GM12801 (cell line): ENCODE measurements around the gene NAV2.

ENCODE experiments used
- CTCF ChIP-seq: IDR thresholded peaks from one replicate; pipeline ENCODE4 v1.5.1; 2011; ENCODE audit warnings: control low read depth; ENCODE audit not compliant: insufficient read length; ENCODE audit errors: extremely low read depth

NAV2 gene

DNA sequence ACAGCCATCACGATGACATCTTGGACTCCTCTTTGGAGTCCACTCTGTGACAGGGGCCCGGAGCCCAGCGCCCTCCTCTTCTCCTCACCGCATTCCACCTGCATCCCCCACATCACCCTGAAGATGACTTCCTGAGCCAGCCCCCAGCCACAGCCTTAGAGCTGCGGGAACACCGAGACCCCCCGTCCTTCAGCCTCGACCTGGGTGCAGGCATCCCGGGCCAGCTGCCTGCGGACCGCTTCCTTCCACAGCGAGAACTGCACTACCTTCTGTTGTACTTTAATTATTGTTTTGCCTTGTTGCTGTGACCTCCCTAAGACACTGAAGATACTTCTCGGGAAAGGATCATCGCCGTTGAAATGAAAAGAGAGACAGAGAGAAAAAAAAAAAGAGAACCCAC lies 405.6 kb downstream of the NAV2 start:
- no peak for TF ChIP-seq CTCF

DNA sequence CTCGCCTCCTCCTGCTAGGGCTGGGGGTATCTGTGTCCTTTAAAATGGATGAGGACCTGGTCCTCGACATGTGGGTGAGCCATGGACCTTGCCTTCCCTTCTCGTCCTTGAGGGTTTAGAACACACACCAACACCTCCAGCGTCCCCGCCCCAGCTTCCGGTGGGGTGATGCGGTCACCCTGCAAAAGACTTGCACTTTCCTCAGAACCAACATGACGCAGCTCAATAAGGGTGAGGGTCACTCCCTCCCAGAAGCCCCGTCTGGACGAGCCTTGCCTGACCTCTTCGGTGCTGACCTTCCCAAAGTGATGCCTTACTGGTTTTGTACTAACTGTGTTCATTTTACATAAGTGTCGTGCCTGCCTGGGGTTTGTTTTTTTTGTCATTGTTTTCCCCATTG lies 406.7 kb downstream of the NAV2 start:
- TF ChIP-seq CTCF = no peak

DNA sequence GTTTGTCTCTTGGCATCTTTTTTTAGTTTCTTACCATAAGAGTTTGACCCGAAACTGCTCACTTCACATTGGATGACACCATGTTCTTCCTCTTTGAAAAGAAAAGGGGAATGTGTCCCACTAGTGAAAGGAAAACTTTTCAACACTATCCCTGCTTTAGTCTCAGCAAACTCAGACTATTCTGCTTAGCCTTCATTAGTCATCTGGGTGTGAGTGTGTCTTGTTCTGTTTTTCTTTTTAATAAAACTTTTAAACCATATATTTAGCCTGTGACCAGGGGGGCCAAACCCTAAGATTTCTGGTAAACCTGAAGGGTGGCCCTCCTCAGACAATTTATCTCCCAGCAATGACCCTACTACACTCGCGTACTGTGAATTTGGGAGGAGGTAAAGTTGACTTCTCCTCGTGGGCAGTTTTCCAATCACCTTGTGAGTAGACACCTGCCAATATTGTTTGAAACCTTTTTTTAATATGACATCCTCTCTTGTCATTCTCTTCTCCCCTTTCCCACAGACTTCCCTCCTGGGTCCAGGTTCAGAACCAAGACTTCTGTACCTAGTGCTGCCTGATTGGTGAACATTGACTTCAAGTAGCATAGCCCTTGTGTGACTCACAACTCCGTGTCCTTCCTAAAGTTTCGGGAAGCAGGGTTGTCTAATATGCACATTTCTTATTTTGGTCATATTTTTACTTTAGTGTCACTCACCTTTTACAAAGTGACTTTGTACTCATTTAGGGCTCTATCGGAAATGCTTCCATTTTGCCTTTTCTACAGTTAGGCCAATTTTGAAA lies 407.7 kb downstream of the NAV2 start:
- no peak for TF ChIP-seq CTCF

DNA sequence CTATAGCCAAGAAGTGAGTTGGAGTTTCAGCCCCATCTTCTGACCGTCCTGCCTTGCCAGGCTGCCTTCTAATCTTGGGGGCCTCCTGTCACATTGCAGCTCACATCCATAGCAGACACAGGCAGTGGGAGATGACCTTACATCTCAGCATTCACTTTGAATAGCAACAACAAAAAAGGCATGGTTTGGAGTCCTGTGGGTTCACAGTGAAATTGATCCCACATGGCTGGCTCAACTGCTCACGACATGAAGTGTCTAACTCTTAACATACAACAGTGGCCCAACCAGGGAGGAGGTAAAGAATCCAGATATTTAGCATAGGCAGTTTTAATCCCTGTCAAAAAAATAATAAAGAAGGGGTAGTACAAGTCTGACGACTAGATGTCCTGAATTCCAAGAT lies 409.5 kb downstream of the NAV2 start:
- TF ChIP-seq CTCF = no peak

DNA sequence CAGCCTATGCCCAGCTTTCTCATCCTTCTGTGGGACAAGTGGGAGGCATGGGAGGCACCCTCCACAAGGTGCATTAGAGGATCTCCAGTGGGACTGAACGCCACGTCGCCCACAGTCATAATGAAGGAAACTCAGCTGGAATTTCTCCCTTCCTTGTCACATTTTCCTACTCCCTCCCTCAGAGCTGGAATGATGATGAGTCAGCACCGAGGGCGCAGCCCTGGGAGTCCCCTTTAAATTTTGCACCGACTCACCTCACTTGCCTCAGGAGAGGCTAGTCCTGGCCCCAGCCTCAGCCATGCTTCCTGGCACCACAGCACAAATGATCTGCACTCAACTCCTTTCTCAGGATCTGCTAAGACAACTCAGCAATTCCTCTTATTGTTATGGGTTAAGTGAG lies 413.3 kb downstream of the NAV2 start:
- TF ChIP-seq CTCF = no peak

DNA sequence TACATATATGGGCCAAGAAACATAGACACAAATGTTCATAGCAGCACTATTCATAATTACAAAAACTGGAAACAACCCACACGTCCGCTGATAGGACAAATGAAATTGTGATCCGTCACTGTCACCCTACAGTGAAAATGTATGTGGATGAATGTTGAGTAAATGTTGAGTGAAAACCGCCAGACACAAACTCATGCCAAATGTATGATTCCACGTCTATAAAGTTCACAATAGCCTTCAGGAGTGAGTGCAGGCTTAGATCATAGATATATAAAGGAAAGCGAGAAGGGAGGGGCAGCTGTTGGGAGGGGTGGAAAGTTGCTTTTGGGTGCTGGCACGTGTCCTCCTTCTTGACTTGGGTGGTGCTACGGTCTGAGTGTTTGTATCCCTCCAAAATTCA lies 414.1 kb downstream of the NAV2 start:
- TF ChIP-seq CTCF = no peak

- no peak for TF ChIP-seq CTCF
Observed at GRCh38 chr11:20127671-20128527, 415.3 kb downstream of the NAV2 start.
